Endodermal cell (in vitro differentiated cells): Measurements from ENCODE around the gene TMSB4Y. TPM values are rescaled to one million over a fixed set of nuclear protein-coding genes. Genes with fewer than 3 reads are reported as not detected.
A peak's percentile ranks its signal among the peaks of the same experiment; 100 is the strongest.

Experiments used
- DNase-seq: peaks from one replicate; pipeline ENCODE4 v3.0.0-alpha.2; 2017
- H3K27ac ChIP-seq: 2 replicates; pipeline ENCODE4 v1.5.1; 2013; ENCODE audit warnings: mild to moderate bottlenecking, low read depth, low read length, moderate library complexity
- H3K27me3 ChIP-seq: 2 replicates; pipeline ENCODE4 v1.6.1; 2013; ENCODE audit warnings: mild to moderate bottlenecking, low read length, moderate library complexity; ENCODE audit not compliant: insufficient read depth, control insufficient read depth, poor library complexity, severe bottlenecking
- H3K36me3 ChIP-seq: 2 replicates; pipeline ENCODE4 v1.7.0; 2013; ENCODE audit warnings: mild to moderate bottlenecking, low read length, moderate library complexity; ENCODE audit not compliant: control insufficient read depth, insufficient read depth
- H3K4me1 ChIP-seq: one replicate; pipeline ENCODE4 v1.7.0; 2013; ENCODE audit warnings: low read length; ENCODE audit not compliant: control insufficient read depth, insufficient read depth
- H3K4me3 ChIP-seq: 2 replicates; pipeline ENCODE4 v1.5.1; 2013; ENCODE audit warnings: mild to moderate bottlenecking, low read length, moderate library complexity
- H3K9ac ChIP-seq: 2 replicates; pipeline ENCODE4 v1.6.1; 2013; ENCODE audit warnings: mild to moderate bottlenecking, low read length, moderate library complexity; ENCODE audit not compliant: poor library complexity, severe bottlenecking; ENCODE audit errors: extremely low read depth
- H3K9me3 ChIP-seq: 2 replicates; pipeline ENCODE4 v1.6.1; 2013; ENCODE audit warnings: mild to moderate bottlenecking, low read length, moderate library complexity; ENCODE audit not compliant: control insufficient read depth
- H3K27ac Mint-ChIP-seq: 2 replicates; pipeline ENCODE4 v1.8.0; 2020; ENCODE audit warnings: mixed read lengths
- H3K27me3 Mint-ChIP-seq: 2 replicates; pipeline ENCODE4 v1.8.0; 2021; ENCODE audit warnings: mild to moderate bottlenecking, mixed read lengths; ENCODE audit not compliant: insufficient read depth
- H3K36me3 Mint-ChIP-seq: 2 replicates; pipeline ENCODE4 v1.8.0; 2020; ENCODE audit warnings: low read depth, mixed read lengths
- H3K4me1 Mint-ChIP-seq: 2 replicates; pipeline ENCODE4 v1.8.0; 2020; ENCODE audit warnings: mixed read lengths
- H3K4me3 Mint-ChIP-seq: 2 replicates; pipeline ENCODE4 v1.8.0; 2020; ENCODE audit warnings: mild to moderate bottlenecking, moderate library complexity, mixed read lengths
- H3K9me3 Mint-ChIP-seq: 2 replicates; pipeline ENCODE4 v1.8.0; 2020; ENCODE audit warnings: mild to moderate bottlenecking, mixed read lengths
- CTCF ChIP-seq: fragments of 200-600 bp; sonication (generic); conservative IDR thresholded peaks from 2 replicates; pipeline ENCODE4 v1.5.0; 2021; ENCODE audit warnings: antibody characterized with exemption, mild to moderate bottlenecking
- WGBS, 2 experiments: methylation state at CpG; one replicate each; pipeline versions ENCODE4 v1.1.5 to v1.1.7; 2013; ENCODE audit warnings: missing lambda C conversion rate in 2 of 2, mixed read lengths in 1 of 2; ENCODE audit not compliant: insufficient coverage in 1 of 2, insufficient read length in 1 of 2; 5-methylcytosine and 5-hydroxymethylcytosine counted together
- long read RNA-seq, 4 experiments: library from polyadenylated mRNA in 2 of 4; library from RNA in 1 of 4; library from capped mRNA in 1 of 4; stranded (forward) in 3 of 4; unstranded in 1 of 4; transcript quantifications; one replicate each; pipeline ENCODE4 v2.0.0, GENCODE V29; 2020 to 2021; ENCODE audit warnings: inconsistent platforms in 1 of 4
- polyA plus RNA-seq, 2 experiments: library from polyadenylated mRNA; stranded (reverse); fragments of 50-300 nt; gene quantifications; one replicate each; pipeline ENCODE4 v1.2.3, GENCODE V29; 2013
- total RNA-seq, 2 donors: library from RNA; stranded (reverse); fragmentation: NEBNext Ultra II Directional in 1 of 2; extraction: Animal tissue kit (Norgen Biotek cat#: 25700) in 1 of 2; gene quantifications; 2 replicates in 1 of 2; 3 replicates in 1 of 2; pipeline ENCODE4 v1.2.1, GENCODE V29; 2021

Gene TMSB4Y
- 1 to 10 TPM in 1 of 2 donors, not detected in 1; 1.2 TPM for total RNA-seq
- 3.9 TPM for polyA plus RNA-seq (2013, experiment 1 of 2)
- 4.3 TPM for polyA plus RNA-seq (2013, experiment 2 of 2)
- long read RNA-seq, experiment 1, partial matches to known transcripts: 0 of 1 reads
- long read RNA-seq, experiment 1, other reads (novel, unspliced or antisense): 1 of 1 reads
- long read RNA-seq, experiment 2, partial matches to known transcripts: 0 of 2 reads
- long read RNA-seq, experiment 2, other reads (novel, unspliced or antisense): 0 of 2 reads
- long read RNA-seq, experiment 3: 0 reads
- long read RNA-seq, experiment 4, partial matches to known transcripts: 0 of 3 reads
- long read RNA-seq, experiment 4, other reads (novel, unspliced or antisense): 0 of 3 reads

GRCh38 chrY:13703568-13703968 lies at the start of gene TMSB4Y:
Gene TMSB4Y (plus strand): TSS chrY:13703899.
- no peak for DNase-seq
- Mint-ChIP-seq H3K9me3 (no peaks in the 10 kb centered on the region), H3K27ac (no peak within 1 kb of the TSS), H3K36me3 (no peaks in the 10 kb centered on the region), H3K4me3 (no peak within 1 kb of the TSS), H3K27me3 (no peaks in the 10 kb centered on the region), H3K4me1 (no peaks in the 10 kb centered on the region)
- WGBS, 2 experiments: 0 to 6% methylated on average over 2 to 28 of the region's 28 CpGs
- no peaks in the 10 kb centered on the region for H3K36me3 ChIP-seq
- no peaks in the 10 kb centered on the region for H3K27me3 ChIP-seq
- peak within 1 kb of the TSS; percentile 99 for H3K27ac ChIP-seq
- H3K4me3 ChIP-seq: peak within 1 kb of the TSS; percentile 86
- TF ChIP-seq CTCF: no peak
- H3K9me3 ChIP-seq: no peaks in the 10 kb centered on the region
- H3K9ac ChIP-seq: peak within 1 kb of the TSS; percentile 91
- H3K4me1 ChIP-seq: no peaks in the 10 kb centered on the region

GRCh38 chrY:13664162-13664561 lies 39.5 kb upstream of the TMSB4Y start:
- no peaks in the 10 kb centered on the region for H3K9me3 Mint-ChIP-seq
- H3K27ac Mint-ChIP-seq: no peak overlapping the region
- no peak overlapping the region for H3K4me3 ChIP-seq
- WGBS, 2 experiments: 83% methylated on average over 1 of the region's 1 CpG; no CpG with 5 or more reads in 1 of the 2 experiments
- DNase-seq: no peak
- no peak overlapping the region for H3K4me3 Mint-ChIP-seq
- TF ChIP-seq CTCF: no peak
- H3K36me3 Mint-ChIP-seq: no peaks in the 10 kb centered on the region
- H3K9ac ChIP-seq: no peak overlapping the region
- H3K4me1 Mint-ChIP-seq: no peaks in the 10 kb centered on the region
- H3K27me3 Mint-ChIP-seq: no peaks in the 10 kb centered on the region
- H3K9me3 ChIP-seq: peaks cover 9% of the 10 kb centered on the region
- no peaks in the 10 kb centered on the region for H3K27me3 ChIP-seq
- no peaks in the 10 kb centered on the region for H3K4me1 ChIP-seq
- H3K36me3 ChIP-seq: no peaks in the 10 kb centered on the region
- H3K27ac ChIP-seq: no peak overlapping the region

- no peaks in the 10 kb centered on the region for H3K4me1 Mint-ChIP-seq
- no peaks in the 10 kb centered on the region for H3K27me3 Mint-ChIP-seq
- Histone ChIP-seq H3K4me3 (no peak overlapping the region), H3K9ac (no peak overlapping the region), H3K36me3 (no peaks in the 10 kb centered on the region), H3K27ac (no peak overlapping the region), H3K27me3 (no peaks in the 10 kb centered on the region), H3K4me1 (no peaks in the 10 kb centered on the region), H3K9me3 (peaks cover 50% of the 10 kb centered on the region)
- H3K27ac Mint-ChIP-seq: no peak overlapping the region
- H3K9me3 Mint-ChIP-seq: no peaks in the 10 kb centered on the region
- TF ChIP-seq CTCF: no peak
- WGBS, 2 experiments: 90% methylated on average over 2 of the region's 2 CpGs; no CpG with 5 or more reads in 1 of the 2 experiments
- no peak for DNase-seq
- no peaks in the 10 kb centered on the region for H3K36me3 Mint-ChIP-seq
- H3K4me3 Mint-ChIP-seq: no peak overlapping the region
These were observed 32.6 kb upstream of the TMSB4Y start for GRCh38 chrY:13671122-13671521.
